Suprapubic skin (tissue), 4 donors: ENCODE data around the gene FAM120B. TPM values are rescaled to one million over a fixed set of nuclear protein-coding genes. Genes with fewer than 3 reads are reported as not detected.

Experiments
- DNase-seq, 2 donors: peaks; one replicate each; pipeline ENCODE4 v3.0.0-alpha.2; 2019; ENCODE audit warnings: low spot score in 2 of 2
- H3K27ac ChIP-seq: fragments of 200-600 bp; sonication (generic); one replicate; pipeline ENCODE4 v1.5.1; 2019
- H3K27me3 ChIP-seq: fragments of 200-600 bp; sonication (generic); one replicate; pipeline ENCODE4 v1.5.1; 2019
- H3K36me3 ChIP-seq: fragments of 200-600 bp; sonication (generic); one replicate; pipeline ENCODE4 v1.5.1; 2019
- H3K4me1 ChIP-seq: fragments of 200-600 bp; sonication (generic); one replicate; pipeline ENCODE4 v1.5.1; 2019
- H3K4me3 ChIP-seq: fragments of 200-600 bp; sonication (generic); one replicate; pipeline ENCODE4 v1.5.1; 2019; ENCODE audit warnings: mild to moderate bottlenecking
- H3K9me3 ChIP-seq: fragments of 200-600 bp; sonication (generic); one replicate; pipeline ENCODE4 v1.5.1; 2019
- CTCF ChIP-seq, 2 donors: fragments of 200-600 bp in 1 of 2; fragments of 450-650 bp in 1 of 2; sonication (generic) in 1 of 2; IDR thresholded peaks; one replicate each; pipeline ENCODE4 v1.5.1; 2016 to 2019; ENCODE audit warnings: antibody characterized with exemption in 2 of 2, mild to moderate bottlenecking in 1 of 2, moderate library complexity in 1 of 2
- EP300 ChIP-seq: sonication (generic); formaldehyde crosslinking; IDR thresholded peaks from one replicate; pipeline ENCODE4 v1.6.1; 2017; ENCODE audit warnings: antibody characterized with exemption
- POLR2A ChIP-seq, 2 donors: fragments of 450-650 bp; IDR thresholded peaks; one replicate each; pipeline ENCODE4 v1.6.1; 2017; ENCODE audit warnings: antibody characterized with exemption in 2 of 2, mild to moderate bottlenecking in 2 of 2, moderate library complexity in 2 of 2
- POLR2AphosphoS5 ChIP-seq, 3 donors: sonication (generic); formaldehyde crosslinking; IDR thresholded peaks; one replicate each; pipeline ENCODE4 v1.6.1; 2017; ENCODE audit warnings: antibody characterized with exemption in 3 of 3
- WGBS: methylation state at CpG from one replicate; pipeline ENCODE4 v1.1.5; 2018; 5-methylcytosine and 5-hydroxymethylcytosine counted together
- total RNA-seq, 4 donors: library from RNA; depleted of rRNA; stranded (reverse); fragments of >200 nt; gene quantifications; one replicate each; pipeline ENCODE4 v1.1.0, GENCODE V29; 2016

FAM120B gene
- total RNA-seq, 4 donors from 2014 or later: 19.9 to 55.4 (median 27.6) TPM

DNA sequence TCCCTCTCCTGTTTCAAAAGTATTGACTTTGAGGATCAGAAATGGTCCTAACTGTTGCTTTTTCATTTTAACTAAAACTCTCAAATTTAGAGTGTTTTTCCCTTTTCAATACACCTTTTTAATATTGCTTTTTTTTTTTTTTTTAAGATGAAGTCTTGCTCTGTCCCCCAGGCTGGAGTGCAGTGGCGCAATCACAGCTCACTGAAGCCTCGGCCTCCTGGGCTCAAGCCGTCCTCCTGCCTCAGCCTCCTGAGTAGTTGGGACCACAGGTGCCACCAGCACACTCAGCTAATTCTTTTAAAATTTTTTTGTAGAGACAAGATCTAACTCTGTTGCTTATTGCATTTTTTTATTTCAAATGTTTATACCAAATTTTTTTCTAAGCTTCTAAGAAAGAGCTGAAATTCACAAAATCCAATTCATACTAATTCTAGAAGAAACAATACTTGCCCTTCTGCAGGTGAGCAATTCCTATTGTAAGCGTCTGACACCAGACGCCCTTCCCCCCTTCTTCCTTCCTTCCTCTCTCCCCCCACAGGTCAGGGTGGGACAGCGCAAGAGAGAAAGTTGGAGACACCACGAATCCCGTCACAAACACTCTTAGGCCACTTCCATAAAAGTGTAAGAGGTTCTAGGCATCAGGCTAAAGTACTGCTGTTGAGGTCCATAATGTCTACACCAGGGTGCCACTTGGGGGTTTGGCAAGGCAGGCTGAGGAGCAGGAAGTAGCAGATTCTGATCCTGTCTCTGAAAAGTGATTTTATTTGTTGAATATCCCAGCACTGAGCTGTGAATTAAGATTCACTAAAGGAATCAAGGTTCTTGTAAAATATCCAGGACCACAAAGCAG, 28.4 kb upstream of the FAM120B start:
- Histone ChIP-seq H3K9me3 (no peaks in the 10 kb centered on the region), H3K36me3 (peaks cover 7% of the 10 kb centered on the region), H3K4me1 (peaks cover 5% of the 10 kb centered on the region), H3K4me3 (no peak overlapping the region), H3K27me3 (peaks cover 1% of the 10 kb centered on the region), H3K27ac (no peak overlapping the region)
- TF ChIP-seq EP300 (no peak), CTCF (IDR thresholded peaks at IDR 0.05) (no peak), POLR2A (IDR thresholded peaks at IDR 0.05) (no peak), POLR2AphosphoS5 (IDR thresholded peaks at IDR 0.05) (no peak)
- no peak for DNase-seq
- WGBS: 89% methylated on average over 8 of the region's 8 CpGs

GRCh38 chr6:170278743-170279094, 27.8 kb upstream of the FAM120B start:
- no peak for DNase-seq
- WGBS: 62% methylated on average over 9 of the region's 9 CpGs

GRCh38 chr6:170279426-170279825, 27.1 kb upstream of the FAM120B start:
- H3K36me3 ChIP-seq: peaks cover 19% of the 10 kb centered on the region
- no peak for TF ChIP-seq POLR2A (IDR thresholded peaks at IDR 0.05)
- no peak for TF ChIP-seq CTCF (IDR thresholded peaks at IDR 0.05)
- TF ChIP-seq POLR2AphosphoS5 (IDR thresholded peaks at IDR 0.05): no peak
- TF ChIP-seq EP300: no peak
- H3K4me1 ChIP-seq: peaks cover 5% of the 10 kb centered on the region
- 72% methylated on average over 8 of the region's 8 CpGs for WGBS
- no peak overlapping the region for H3K27ac ChIP-seq
- H3K27me3 ChIP-seq: no peaks in the 10 kb centered on the region
- DNase-seq: no peak
- H3K9me3 ChIP-seq: no peaks in the 10 kb centered on the region
- no peak overlapping the region for H3K4me3 ChIP-seq

More at GRCh38 chr6:170278743-170279094, 27.8 kb upstream of the FAM120B start:
- Histone ChIP-seq H3K36me3 (peaks cover 13% of the 10 kb centered on the region), H3K27me3 (no peaks in the 10 kb centered on the region), H3K4me3 (no peak overlapping the region), H3K4me1 (peaks cover 5% of the 10 kb centered on the region), H3K9me3 (no peaks in the 10 kb centered on the region), H3K27ac (no peak overlapping the region)
- TF ChIP-seq CTCF (IDR thresholded peaks at IDR 0.05) (no peak), POLR2A (IDR thresholded peaks at IDR 0.05) (no peak), POLR2AphosphoS5 (IDR thresholded peaks at IDR 0.05) (no peak), EP300 (no peak)

DNA sequence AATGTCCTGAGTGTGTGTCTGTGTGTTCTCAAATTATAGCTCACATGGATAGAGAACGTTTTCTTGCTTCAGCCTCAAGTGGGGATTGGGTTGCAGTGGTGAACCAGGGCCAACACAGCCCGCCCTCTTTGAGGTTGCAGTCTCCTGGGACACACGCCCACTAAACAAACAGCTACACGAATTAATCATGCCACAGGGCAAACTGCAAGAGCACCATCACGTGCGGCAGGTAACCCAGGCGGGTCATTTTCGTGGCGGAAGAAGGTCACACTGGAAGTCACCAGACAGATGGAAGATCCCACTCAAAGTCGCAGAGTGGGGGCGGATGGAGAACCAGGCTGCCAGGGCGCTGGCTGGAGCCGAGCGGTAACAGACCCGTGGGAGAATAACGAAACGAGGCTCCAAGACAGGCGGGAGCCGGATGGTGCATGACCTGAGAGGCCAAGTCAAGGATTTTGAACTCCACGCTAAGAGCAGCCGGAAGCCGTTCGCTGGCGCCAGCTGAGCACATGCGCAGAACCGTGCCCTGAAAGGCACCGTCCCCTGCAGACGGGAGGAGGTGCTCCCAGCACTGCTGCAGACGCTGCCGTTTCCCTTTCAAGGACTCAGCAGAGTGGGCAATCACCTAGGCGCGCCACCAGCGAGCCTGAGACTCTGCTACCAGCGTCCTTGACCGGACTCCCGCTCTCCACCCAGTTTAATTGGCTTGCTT, 26.4 kb upstream of the FAM120B start:
- no peaks in the 10 kb centered on the region for H3K9me3 ChIP-seq
- H3K36me3 ChIP-seq: peaks cover 23% of the 10 kb centered on the region
- no peak for DNase-seq
- peaks cover 5% of the 10 kb centered on the region for H3K4me1 ChIP-seq
- peak overlapping the region; percentile 8 for H3K4me3 ChIP-seq
- WGBS: 46% methylated on average over 26 of the region's 36 CpGs
- no peaks in the 10 kb centered on the region for H3K27me3 ChIP-seq
- TF ChIP-seq EP300: no peak
- no peak overlapping the region for H3K27ac ChIP-seq

- Histone ChIP-seq H3K4me3 (peak overlapping the region; percentile 8), H3K27me3 (no peaks in the 10 kb centered on the region), H3K4me1 (peaks cover 5% of the 10 kb centered on the region), H3K36me3 (peaks cover 29% of the 10 kb centered on the region), H3K9me3 (no peaks in the 10 kb centered on the region), H3K27ac (no peak overlapping the region)
- WGBS: 59% methylated on average over 23 of the region's 23 CpGs
- no peak for DNase-seq
- TF ChIP-seq POLR2A (IDR thresholded peaks at IDR 0.05) (no peak), POLR2AphosphoS5 (IDR thresholded peaks at IDR 0.05) (no peak), EP300 (no peak), CTCF (IDR thresholded peaks at IDR 0.05) (no peak)
These were observed 25.9 kb upstream of the FAM120B start for GRCh38 chr6:170280689-170281045.
